Esophagus (tissue), 2 donors: ENCODE results near the gene GPR162. TPM values are rescaled to one million over a fixed set of nuclear protein-coding genes. Genes with fewer than 3 reads are reported as not detected.

ENCODE experiments used
- H3K27ac ChIP-seq, 2 donors: one replicate each; pipeline ENCODE4 v1.5.1; 2013; ENCODE audit warnings: low read depth in 2 of 2, mild to moderate bottlenecking in 2 of 2, inconsistent platforms in 1 of 2, low read length in 1 of 2, moderate library complexity in 1 of 2
- H3K27me3 ChIP-seq, 2 donors: one replicate each; pipeline ENCODE4 v1.6.1; 2013; ENCODE audit warnings: low read length in 2 of 2, control low read depth in 1 of 2, mild to moderate bottlenecking in 1 of 2; ENCODE audit not compliant: insufficient read depth in 2 of 2, control insufficient read depth in 1 of 2
- H3K36me3 ChIP-seq, 2 donors: one replicate each; pipeline ENCODE4 v1.6.1; 2013; ENCODE audit warnings: low read length in 1 of 2; ENCODE audit not compliant: control insufficient read depth in 2 of 2, insufficient read depth in 2 of 2
- H3K4me1 ChIP-seq, 2 donors: one replicate each; pipeline ENCODE4 v1.6.1; 2013; ENCODE audit warnings: low read length in 1 of 2; ENCODE audit not compliant: control insufficient read depth in 2 of 2, insufficient read depth in 2 of 2
- H3K4me3 ChIP-seq, 2 donors: one replicate each; pipeline ENCODE4 v1.5.1; 2013; ENCODE audit warnings: low read length in 2 of 2, mild to moderate bottlenecking in 2 of 2, low read depth in 1 of 2, moderate library complexity in 1 of 2
- H3K9me3 ChIP-seq, 2 donors: one replicate each; pipeline ENCODE4 v1.6.1; 2013; ENCODE audit warnings: mild to moderate bottlenecking in 2 of 2, low read depth in 1 of 2, low read length in 1 of 2, moderate library complexity in 1 of 2; ENCODE audit not compliant: control insufficient read depth in 2 of 2, insufficient read depth in 1 of 2
- WGBS, 2 donors: extraction: QIAGEN DNeasy Blood & Tissue Kit; methylation state at CpG; one replicate each; pipeline ENCODE4 v1.1.7; 2013; 5-methylcytosine and 5-hydroxymethylcytosine counted together
- polyA plus RNA-seq, 2 donors: library from polyadenylated mRNA; stranded (reverse); fragments of 200-250 nt; gene quantifications; one replicate each; pipeline ENCODE4 v1.2.3, GENCODE V29; 2013
- donor health status: healthy with polysubstance abuse.
- donor health status: Bipolar disorder and iron deficiency.

The GPR162 gene
- polyA plus RNA-seq, 2 donors, result 2.1 to 2.5 TPM

DNA sequence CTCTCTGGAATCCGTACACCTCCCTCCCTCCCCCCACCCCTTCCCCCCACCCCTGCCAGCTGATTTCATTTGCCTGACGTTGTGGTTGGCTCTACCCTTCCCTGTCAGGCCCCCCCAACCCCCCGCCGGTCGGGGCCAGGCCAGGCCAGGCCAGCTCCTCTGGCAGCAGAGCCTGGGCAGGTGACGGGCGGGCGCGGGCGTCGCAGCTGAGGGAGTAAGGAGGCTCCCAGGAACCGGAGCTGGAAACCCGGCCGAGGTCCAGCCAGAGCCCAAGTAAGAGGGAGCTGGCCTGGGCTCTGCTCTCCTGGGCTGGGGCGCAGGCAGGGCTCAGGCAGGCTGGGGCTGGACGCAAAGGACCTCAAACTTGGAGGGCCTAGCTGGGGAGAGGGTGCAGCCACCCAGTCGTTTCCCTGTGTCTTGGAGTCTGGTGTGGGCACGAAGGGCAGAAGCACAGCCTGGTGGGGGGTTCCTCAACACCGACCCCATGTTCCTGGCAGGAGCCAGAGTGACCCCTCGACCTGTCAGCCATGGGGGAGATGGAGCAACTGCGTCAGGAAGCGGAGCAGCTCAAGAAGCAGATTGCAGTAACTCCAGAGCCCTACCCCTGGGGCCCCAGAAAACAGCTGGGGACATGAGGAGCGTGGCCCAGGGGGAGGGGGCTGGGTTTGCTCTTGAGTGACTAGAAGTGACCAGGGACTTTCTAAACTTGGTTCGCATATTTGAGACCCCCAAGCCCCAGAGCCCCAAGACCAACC is 19.3 kb downstream of the GPR162 start, which contains the start of gene GNB3:
GNB3 (plus strand) TSS at position 165 of the 755 bp plus-strand sequence; CDS start at position 528, 363 bp downstream.
- WGBS, 2 donors, result 64 to 70% methylated on average over 24 of the region's 24 CpGs
- Histone ChIP-seq H3K4me1 (no peaks in the 10 kb centered on the region), H3K36me3 (peaks cover 0 to 5% of the 10 kb centered on the region in 2 donors), H3K4me3 (no peak within 1 kb of the TSS), H3K27me3 (no peaks in the 10 kb centered on the region), H3K27ac (no peak within 1 kb of the TSS), H3K9me3 (no peaks in the 10 kb centered on the region)

DNA sequence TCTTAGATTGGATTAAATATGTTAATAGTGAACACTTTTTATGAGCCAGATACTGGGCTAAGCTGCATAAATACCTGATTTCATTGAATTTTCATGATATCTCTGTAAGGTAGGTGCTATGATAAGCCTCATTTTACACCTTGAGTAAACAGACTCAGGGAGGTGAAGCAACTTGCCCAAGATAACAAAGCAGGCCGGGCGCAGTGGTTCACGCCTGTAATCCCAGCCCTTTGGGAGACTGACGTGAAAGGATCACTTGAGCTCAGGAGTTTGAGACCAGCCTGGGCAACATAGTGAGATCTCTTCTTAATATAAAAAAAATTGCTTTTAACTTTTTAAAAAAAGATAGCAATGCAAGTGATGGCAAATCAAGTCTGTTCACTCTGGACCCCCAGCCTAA is 20.5 kb downstream of the GPR162 start:
- Histone ChIP-seq H3K4me1 (no peaks in the 10 kb centered on the region), H3K27me3 (no peaks in the 10 kb centered on the region), H3K9me3 (no peaks in the 10 kb centered on the region), H3K36me3 (peaks cover 0 to 5% of the 10 kb centered on the region in 2 donors), H3K4me3 (no peak overlapping the region), H3K27ac (no peak overlapping the region)
- 60 to 65% methylated on average over 4 of the region's 4 CpGs for WGBS, 2 donors

DNA sequence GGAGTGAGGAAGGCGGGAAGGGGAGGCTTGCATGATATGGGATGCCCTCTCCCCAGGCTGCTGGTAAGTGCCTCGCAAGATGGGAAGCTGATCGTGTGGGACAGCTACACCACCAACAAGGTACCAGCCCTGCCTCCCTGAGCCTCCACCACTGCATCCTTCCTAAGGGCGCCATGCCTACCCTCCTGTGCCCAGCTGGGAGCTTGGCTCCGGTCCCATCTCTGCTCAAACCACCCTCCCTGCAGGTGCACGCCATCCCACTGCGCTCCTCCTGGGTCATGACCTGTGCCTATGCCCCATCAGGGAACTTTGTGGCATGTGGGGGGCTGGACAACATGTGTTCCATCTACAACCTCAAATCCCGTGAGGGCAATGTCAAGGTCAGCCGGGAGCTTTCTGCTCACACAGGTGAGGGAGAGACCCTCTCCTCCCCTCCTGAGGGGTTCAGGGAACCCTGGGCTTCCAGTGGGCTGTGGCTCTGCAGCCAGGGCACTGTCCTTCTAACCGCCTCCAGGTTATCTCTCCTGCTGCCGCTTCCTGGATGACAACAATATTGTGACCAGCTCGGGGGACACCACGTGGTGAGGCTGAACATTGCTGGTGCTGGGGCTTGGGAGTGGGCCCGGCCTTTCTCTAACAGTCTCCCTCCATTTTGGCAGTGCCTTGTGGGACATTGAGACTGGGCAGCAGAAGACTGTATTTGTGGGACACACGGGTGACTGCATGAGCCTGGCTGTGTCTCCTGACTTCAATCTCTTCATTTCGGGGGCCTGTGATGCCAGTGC is 21.7 kb downstream of the GPR162 start:
- 79 to 81% methylated on average over 16 of the region's 16 CpGs for WGBS, 2 donors
- H3K4me1 ChIP-seq, result no peaks in the 10 kb centered on the region
- H3K27me3 ChIP-seq, result no peaks in the 10 kb centered on the region
- H3K9me3 ChIP-seq, result no peaks in the 10 kb centered on the region
- no peak overlapping the region for H3K4me3 ChIP-seq
- H3K27ac ChIP-seq, result no peak overlapping the region
- peaks cover 0 to 5% of the 10 kb centered on the region in 2 donors for H3K36me3 ChIP-seq

DNA sequence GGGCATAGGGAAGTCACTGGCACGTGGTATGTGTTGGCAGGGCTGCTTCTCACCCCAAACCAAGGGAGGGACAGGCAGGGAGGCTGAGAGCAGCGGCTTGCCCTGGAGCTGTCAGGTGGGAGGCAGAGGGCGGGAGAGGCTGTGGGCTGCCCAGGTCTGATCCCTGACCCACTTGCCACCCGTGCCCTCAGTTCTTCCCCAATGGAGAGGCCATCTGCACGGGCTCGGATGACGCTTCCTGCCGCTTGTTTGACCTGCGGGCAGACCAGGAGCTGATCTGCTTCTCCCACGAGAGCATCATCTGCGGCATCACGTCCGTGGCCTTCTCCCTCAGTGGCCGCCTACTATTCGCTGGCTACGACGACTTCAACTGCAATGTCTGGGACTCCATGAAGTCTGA is 23.8 kb downstream of the GPR162 start:
- Histone ChIP-seq H3K27me3 (no peaks in the 10 kb centered on the region), H3K4me1 (no peaks in the 10 kb centered on the region), H3K4me3 (no peak overlapping the region), H3K27ac (no peak overlapping the region), H3K36me3 (peaks cover 0 to 3% of the 10 kb centered on the region in 2 donors), H3K9me3 (no peaks in the 10 kb centered on the region)
- WGBS, 2 donors, result 92 to 94% methylated on average over 17 of the region's 17 CpGs

DNA sequence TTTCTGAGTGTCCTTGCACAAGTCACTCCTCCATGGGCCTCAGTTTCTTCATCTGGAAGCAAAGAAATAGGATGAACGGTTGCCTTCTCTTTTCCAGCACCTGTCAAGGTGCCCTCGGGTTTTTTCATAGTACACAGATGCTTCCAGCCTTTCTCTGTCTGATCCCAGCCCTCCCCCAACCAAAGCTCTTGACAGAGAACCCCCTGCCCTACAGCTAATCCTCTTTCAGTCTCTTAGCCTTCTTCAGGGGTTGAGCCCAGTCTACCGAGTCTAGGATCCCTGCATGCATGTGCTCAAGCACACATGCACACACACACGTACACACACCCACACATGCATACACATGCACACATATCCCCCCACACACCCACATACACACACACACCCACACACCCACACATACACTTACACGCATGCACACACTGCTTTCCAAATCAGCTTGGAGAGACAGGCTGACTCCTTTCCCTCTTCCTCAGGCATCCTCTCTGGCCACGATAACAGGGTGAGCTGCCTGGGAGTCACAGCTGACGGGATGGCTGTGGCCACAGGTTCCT is 24.8 kb downstream of the GPR162 start:
- Histone ChIP-seq H3K27ac (no peak overlapping the region), H3K9me3 (no peaks in the 10 kb centered on the region), H3K4me3 (no peak overlapping the region), H3K36me3 (peaks cover 0 to 3% of the 10 kb centered on the region in 2 donors), H3K27me3 (no peaks in the 10 kb centered on the region), H3K4me1 (peaks cover 0 to 5% of the 10 kb centered on the region in 2 donors)
- WGBS, 2 donors, result 86 to 88% methylated on average over 7 of the region's 7 CpGs

DNA sequence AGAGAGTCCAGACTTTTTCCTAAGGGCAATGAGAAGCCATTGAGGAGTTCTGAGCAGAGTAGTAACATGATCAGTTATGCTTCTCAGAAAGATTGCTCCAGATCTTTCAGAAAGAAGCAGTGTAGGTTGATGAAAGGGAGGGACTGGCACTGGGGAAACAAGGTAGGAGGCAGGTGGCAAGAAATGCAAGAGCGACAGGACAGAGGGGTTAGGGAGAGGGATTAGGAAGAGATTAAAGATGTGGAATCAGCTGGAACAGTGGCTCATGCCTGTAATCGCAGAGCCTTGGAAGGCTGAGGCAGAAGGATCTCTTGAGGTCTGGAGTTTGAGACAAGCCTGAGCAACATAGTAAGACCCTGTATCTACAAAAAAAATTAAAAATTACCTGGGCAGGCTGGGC is 26.1 kb downstream of the GPR162 start:
- H3K36me3 ChIP-seq, result peaks cover 0 to 3% of the 10 kb centered on the region in 2 donors
- 92 to 94% methylated on average over 2 of the region's 2 CpGs for WGBS, 2 donors
- no peak overlapping the region for H3K27ac ChIP-seq
- H3K4me3 ChIP-seq, result no peak overlapping the region
- H3K4me1 ChIP-seq, result peaks cover 0 to 5% of the 10 kb centered on the region in 2 donors
- H3K9me3 ChIP-seq, result no peaks in the 10 kb centered on the region
- no peaks in the 10 kb centered on the region for H3K27me3 ChIP-seq

DNA sequence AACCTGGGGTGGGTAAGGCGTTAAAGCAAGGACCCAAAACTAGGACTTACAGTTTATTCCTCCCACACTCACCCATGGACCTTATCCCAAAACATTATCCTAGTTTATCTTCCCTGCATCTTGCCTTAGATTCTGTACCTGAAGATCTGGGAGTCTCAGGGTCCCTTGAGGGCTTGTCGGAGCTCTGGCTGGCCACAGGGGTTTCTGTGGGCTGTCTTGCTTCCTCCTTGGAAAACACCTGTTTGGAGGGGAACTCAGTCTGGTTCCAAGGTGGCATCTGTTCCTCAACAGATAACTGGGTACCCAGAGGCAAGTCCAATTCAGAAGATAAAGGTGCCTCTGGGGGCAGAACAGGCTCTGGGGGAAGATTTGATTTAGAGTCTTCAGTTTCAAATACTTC is 27.8 kb downstream of the GPR162 start:
- H3K36me3 ChIP-seq, result peaks cover 0 to 3% of the 10 kb centered on the region in 2 donors
- WGBS, 2 donors, result 86% methylated on average over 2 of the region's 2 CpGs
- peaks cover 4 to 9% of the 10 kb centered on the region in 2 donors for H3K4me1 ChIP-seq
- H3K4me3 ChIP-seq, result no peak overlapping the region
- H3K9me3 ChIP-seq, result no peaks in the 10 kb centered on the region
- no peak overlapping the region for H3K27ac ChIP-seq
- H3K27me3 ChIP-seq, result no peaks in the 10 kb centered on the region

DNA sequence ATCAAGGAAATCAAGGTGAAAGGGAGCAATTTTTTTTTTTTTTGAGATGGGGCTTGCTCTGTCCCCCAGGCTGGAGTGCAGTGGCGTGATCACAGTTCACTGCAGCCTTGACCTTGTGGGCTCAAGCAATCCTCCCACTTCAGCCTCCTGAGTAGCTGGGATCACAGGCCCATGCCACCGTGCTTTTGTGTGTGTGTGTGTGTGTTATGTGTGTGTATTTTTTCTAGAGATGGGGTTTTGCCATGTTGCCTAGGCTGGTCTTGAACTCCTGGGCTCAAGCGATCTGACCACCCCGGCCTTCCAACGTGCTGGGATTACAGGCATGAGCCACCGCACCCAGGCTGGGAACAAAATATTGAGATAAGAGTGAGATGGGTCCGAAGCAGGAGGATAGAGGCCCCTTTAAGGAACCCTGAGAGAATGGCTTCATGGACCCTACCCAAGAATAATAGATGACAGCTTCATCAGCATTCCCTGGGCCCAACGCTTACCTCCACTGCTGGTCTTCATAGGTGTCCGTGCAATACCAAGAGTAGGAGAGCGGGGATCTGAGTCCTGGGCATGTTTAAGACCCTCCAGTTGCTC is 28.4 kb downstream of the GPR162 start:
- whole genome bisulfite sequencing, 2 donors, result 68 to 81% methylated on average over 10 of the region's 10 CpGs
- no peaks in the 10 kb centered on the region for H3K9me3 ChIP-seq
- H3K27ac ChIP-seq, result no peak overlapping the region
- H3K27me3 ChIP-seq, result no peaks in the 10 kb centered on the region
- H3K4me1 ChIP-seq, result peaks cover 4 to 9% of the 10 kb centered on the region in 2 donors
- H3K36me3 ChIP-seq, result peaks cover 0 to 3% of the 10 kb centered on the region in 2 donors
- peak overlapping the region; percentile 22 to 70 for H3K4me3 ChIP-seq

DNA sequence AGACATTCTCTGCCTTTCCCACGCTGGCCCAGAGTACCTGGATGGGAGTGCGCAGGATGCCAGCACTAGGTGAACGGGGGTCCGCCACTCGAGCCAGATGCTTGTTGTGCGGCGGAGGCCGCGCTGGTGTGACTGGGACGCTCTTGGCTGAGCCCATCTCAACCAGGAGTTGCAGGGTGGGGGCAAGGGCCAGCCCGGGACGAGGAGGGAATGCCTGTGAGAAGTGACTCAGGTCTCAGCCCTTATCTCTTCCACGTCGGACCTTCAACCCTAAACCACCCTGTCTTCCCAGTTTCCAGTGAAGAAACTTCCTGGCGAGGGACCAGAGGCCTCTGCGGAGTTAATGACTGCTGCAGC is 29.2 kb downstream of the GPR162 start:
- H3K36me3 ChIP-seq, result no peaks in the 10 kb centered on the region
- peak overlapping the region; percentile 41 to 70 for H3K4me3 ChIP-seq
- no peak overlapping the region for H3K27ac ChIP-seq

More for the DNA sequence above, 29.2 kb downstream of the GPR162 start:
- Histone ChIP-seq H3K9me3 (no peaks in the 10 kb centered on the region), H3K27me3 (no peaks in the 10 kb centered on the region), H3K4me1 (peaks cover 4 to 9% of the 10 kb centered on the region in 2 donors)
- 22 to 27% methylated on average over 16 of the region's 16 CpGs for WGBS, 2 donors
